HG03196 (cell line): ENCODE data around the gene ZDHHC22.

Source experiments
- ATAC-seq: cut with Tn5 transposase; IDR thresholded peaks from one replicate; pipeline ENCODE4 v1.9.1; 2021; ENCODE audit not compliant: unreplicated experiment

ZDHHC22 gene

GRCh38 chr14:77105145-77105939, 36.2 kb downstream of the ZDHHC22 start:
- ATAC-seq: no peak

DNA sequence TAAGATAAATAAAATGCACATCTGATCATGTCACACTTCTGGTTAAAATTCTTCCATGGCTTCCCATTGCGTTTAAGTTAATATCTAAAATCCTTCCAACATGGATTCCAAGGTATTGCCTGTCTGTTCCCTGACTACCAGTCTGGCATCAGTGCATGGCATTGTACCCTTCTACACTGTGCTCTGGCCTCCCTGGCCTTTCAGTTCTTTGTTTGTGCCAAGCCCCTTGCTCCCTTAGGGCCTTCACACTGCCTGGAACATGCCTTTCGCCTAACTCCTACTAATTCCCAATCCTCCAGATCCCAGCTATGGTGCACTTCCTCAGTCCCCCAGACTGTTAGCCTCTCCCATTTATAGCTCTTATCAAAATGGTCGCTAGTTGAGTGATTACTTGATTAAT, 37.2 kb downstream of the ZDHHC22 start:
- ATAC-seq: no peak

- no peak for ATAC-seq
These were observed 37.6 kb downstream of the ZDHHC22 start for GRCh38 chr14:77103951-77104350.

DNA sequence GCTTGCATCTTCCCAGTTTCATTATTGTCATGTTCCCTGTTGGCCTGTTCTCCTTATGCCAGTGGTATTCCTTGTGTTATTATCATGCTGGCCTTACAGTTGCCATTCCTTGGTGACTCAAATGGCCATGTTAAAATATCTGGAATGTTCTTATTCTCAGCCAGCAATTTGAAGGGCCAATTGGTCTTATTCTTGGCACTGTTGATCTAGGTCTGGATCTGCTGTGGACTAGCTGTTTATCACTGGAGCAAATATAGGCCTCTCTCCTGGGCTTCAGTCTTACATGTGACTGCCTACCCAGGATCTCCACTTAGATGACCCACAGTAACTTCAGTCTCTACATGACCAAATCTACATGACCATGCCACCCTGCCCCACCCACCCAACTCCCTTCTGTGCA, 38.1 kb downstream of the ZDHHC22 start:
- no peak for ATAC-seq

DNA sequence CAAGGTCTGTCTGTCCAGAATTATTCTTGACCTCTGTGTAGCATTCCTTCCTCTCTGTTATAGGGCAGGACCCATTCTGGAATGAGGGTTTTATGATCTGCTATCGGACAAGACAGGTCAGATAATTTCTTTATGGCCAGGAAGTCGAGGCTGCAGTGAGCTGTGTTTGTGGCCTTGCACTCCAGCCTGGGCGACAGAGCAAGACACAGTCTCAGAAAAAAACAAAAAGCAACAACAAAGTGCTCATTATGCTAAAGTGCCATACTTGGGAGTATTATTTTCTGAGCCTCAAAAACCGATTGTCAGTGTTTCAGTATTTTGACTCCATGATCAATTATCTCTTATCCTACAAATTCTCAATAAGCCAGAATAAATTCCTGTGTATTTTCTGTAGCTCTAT, 39.4 kb downstream of the ZDHHC22 start:
- no peak for ATAC-seq

DNA sequence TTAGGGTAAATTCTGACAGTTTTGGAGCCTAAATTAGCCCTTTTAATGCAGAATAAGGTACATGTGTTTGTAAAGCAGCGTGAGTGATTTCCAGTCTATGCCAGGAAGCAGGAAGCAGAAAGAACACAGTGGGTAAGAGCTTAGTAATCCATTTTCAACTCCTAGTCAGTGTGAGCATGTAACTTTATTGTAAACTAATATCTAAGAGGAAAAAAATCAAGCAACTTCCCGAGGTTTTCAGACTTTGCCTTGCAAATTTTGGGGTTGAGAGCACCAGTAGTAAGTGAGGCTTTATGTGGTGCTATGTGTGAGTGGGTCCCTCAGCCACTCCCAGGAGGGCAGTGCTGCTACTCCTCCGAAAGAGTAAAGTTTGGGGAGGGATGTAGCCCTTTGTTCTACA, 40.6 kb downstream of the ZDHHC22 start:
- no peak for ATAC-seq

DNA sequence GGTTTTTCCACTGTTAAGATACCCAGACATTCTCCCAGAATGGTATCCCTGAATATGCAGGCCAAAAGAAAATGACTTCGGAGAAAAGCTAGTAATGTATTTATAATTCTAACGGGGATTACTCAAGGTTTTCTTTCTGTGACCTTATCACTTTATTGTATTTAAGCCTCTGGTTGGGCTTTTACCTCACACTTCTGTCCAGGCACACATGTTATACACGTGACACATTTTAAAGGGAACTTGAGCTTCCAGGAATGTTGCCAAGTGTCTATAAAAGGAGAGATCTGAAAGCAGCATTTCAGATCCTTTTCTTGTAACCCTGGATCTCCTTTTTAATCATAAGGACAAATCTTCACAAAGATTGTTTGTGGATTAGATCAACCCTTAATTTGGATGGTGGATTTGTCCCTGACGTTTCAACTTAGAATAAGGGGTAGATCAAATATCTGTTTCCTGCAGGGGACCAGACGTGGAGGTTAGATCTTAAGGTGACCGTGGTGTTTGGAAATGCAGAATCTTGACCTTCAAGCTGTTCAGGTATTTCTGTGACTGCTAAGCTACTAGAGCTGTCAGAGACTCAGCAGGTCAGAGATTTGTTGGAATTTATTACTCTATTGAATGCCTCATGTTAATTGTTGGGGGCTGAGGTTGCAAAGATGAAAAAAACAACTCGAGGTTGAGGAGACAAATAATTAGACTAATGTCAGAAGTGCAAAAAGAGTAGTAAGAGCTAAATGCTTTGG, 42.0 kb downstream of the ZDHHC22 start:
- ATAC-seq: no peak

DNA sequence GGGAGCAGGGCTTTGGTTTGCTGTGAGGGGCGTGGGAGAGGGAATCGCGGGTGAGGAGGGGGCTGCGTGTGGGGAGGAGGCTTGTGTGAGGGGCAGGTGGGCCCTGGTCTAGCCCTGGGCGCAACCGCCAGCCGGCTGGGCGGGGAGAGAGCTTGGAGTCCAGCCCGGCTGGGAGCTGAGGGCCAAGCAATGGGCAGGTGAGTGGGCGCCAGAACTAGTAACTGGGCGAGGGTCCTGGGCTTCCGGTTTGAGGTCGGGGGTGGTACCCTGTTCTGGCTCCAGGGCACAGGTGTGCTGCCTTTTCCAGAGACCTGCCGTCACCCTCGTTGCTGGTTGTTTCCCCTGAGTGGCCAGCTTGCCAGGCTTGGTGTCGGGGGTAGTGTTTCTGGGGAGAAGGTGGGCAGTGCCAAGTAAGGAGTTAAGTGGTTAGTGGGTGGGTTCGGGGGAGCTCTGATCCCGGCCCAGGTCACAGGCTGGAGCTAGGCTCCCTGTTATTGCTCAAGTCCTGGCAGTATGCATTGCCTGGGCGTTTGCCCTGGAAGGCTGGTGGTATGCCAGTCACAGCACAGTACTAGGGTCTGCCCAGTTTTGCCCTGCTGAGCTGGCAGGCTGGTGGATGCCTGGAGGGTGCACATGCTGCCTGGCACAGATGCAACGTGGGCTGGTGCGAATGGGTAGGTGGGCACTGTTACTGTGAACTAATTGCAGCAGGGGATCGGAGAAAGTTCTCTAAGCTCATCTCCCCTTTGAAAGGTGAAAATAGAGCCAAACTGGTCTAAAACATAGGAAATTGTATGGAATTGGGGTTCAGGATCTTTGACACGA, 42.9 kb downstream of the ZDHHC22 start:
- no peak for ATAC-seq

GRCh38 chr14:77097700-77098528, 43.7 kb downstream of the ZDHHC22 start, which contains the start of gene CIPC:
Gene CIPC (plus strand): TSS chr14:77098258. CDS start chr14:77105709, 7,451 bp downstream.
- peak; percentile 84 for ATAC-seq

- ATAC-seq: no peak
These were observed 44.4 kb downstream of the ZDHHC22 start for GRCh38 chr14:77097006-77097699.

GRCh38 chr14:77094672-77095284, 46.8 kb downstream of the ZDHHC22 start:
- no peak for ATAC-seq

DNA sequence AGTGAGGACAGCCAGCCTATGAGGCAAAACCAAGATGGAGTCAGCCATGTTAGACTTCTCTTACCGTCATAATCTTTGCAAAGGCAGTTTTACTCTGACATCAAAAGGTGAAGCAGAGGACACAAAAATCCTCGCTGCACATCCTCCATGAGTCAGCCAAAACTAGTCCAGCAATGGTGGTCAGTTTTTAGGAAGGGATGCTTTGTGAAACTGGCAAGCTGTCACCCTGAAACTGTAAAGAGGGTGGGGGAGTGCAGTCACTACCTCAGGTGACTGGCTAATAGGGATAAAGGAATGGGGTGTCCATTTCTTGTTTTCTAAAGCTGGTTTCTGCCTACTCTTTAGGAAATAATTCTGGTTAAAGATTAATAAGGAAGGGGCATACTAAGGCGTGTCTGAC, 48.9 kb downstream of the ZDHHC22 start:
- no peak for ATAC-seq

GRCh38 chr14:77091518-77091917, 50.1 kb downstream of the ZDHHC22 start:
- no peak for ATAC-seq

GRCh38 chr14:77088645-77089044, 52.9 kb downstream of the ZDHHC22 start:
- no peak for ATAC-seq

- no peak for ATAC-seq
These were observed 53.4 kb downstream of the ZDHHC22 start for GRCh38 chr14:77088219-77088618.

- no peak for ATAC-seq
These were observed 54.0 kb downstream of the ZDHHC22 start for GRCh38 chr14:77087631-77088030.

GRCh38 chr14:77086951-77087350, 54.6 kb downstream of the ZDHHC22 start:
- no peak for ATAC-seq

DNA sequence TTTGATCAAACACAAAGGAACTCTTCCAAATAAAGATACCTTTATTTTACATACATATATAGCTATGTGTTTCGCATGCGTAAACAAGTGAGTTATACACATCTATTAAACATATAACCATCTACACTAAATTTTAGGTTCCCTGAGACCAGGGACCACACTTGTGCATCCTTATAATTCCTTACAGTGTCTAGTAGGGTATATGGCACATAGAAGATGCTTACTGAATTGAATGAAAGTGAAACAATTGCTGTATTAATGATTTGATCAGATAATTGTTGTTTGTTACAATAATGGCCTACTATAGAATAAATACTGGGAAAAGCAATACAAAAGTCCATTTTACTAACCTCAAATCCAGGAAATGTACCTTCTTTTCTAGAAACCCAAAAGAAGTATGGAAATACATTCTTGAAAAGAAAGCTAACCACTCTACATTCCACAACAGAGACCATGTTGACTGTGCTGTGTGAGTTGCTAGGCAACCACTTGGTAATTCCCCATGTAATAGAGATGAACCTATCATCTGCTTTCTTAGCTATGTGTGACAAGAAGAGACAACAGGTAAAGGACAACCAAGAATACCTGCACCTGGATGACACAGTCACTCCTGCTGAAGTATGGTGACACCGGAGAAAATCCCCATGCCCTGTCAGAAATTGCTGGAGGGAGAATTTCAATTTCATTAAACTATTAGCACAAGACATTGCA, 55.4 kb downstream of the ZDHHC22 start:
- ATAC-seq: no peak

DNA sequence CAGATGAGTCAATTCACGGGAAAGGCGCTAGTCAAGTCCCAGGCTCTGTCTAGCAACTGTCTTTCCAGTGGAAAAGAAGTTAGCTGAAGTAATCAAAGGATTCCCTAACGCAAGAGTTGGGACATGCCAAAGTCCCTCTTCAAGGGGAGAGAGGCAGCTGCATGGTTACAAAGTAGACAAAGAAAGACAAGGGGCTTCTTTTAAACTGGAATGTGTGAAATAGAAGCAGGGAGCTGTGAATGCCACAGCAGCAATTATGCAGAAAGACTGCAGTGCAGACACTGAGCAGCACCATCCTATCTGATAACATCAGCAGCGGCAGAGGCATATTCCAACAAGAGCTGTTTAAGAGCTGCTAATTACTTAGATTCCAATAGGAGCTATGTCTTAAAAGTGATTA, 56.1 kb downstream of the ZDHHC22 start:
- no peak for ATAC-seq
